ENCODE measurements around the gene PNKP. TPM values are rescaled to one million over a fixed set of nuclear protein-coding genes. Genes with fewer than 3 reads are reported as not detected.

PNKP gene
- total RNA-seq, 1 donor from 2014 or later: 69.3 TPM

- no peak for TF ChIP-seq CTCF (IDR thresholded peaks at IDR 0.05; ENCODE audit: insufficient read depth, low read length, poor library complexity, severe bottlenecking)
- peaks cover 9% of the 10 kb centered on the region for H3K36me3 ChIP-seq (ENCODE audit: control insufficient read depth, insufficient read depth, low read length)
- no peak overlapping the region for H3K4me3 ChIP-seq (ENCODE audit: low read depth, low read length)
- DNase-seq (ENCODE audit: low read depth): no peak
- no peaks in the 10 kb centered on the region for H3K27me3 ChIP-seq (ENCODE audit: control insufficient read depth, insufficient read depth, low read length)
These were observed 15.3 kb upstream of the PNKP start for GRCh38 chr19:49882643-49883042.

- no peak for DNase-seq (ENCODE audit: low read depth)
- peaks cover 9% of the 10 kb centered on the region for H3K36me3 ChIP-seq (ENCODE audit: control insufficient read depth, insufficient read depth, low read length)
- TF ChIP-seq CTCF (IDR thresholded peaks at IDR 0.05; ENCODE audit: insufficient read depth, low read length, poor library complexity, severe bottlenecking): no peak
- no peak overlapping the region for H3K4me3 ChIP-seq (ENCODE audit: low read depth, low read length)
- no peaks in the 10 kb centered on the region for H3K27me3 ChIP-seq (ENCODE audit: control insufficient read depth, insufficient read depth, low read length)
These were observed 14.5 kb upstream of the PNKP start for GRCh38 chr19:49881672-49882394.

- H3K27me3 ChIP-seq (ENCODE audit: control insufficient read depth, insufficient read depth, low read length): no peaks in the 10 kb centered on the region
- H3K4me3 ChIP-seq (ENCODE audit: low read depth, low read length): no peak overlapping the region
- H3K36me3 ChIP-seq (ENCODE audit: control insufficient read depth, insufficient read depth, low read length): peaks cover 9% of the 10 kb centered on the region
- no peak for TF ChIP-seq CTCF (IDR thresholded peaks at IDR 0.05; ENCODE audit: insufficient read depth, low read length, poor library complexity, severe bottlenecking)
- DNase-seq (ENCODE audit: low read depth): no peak
These were observed 13.8 kb upstream of the PNKP start for GRCh38 chr19:49881186-49881585.

- H3K27me3 ChIP-seq (ENCODE audit: control insufficient read depth, insufficient read depth, low read length): no peaks in the 10 kb centered on the region
- H3K4me3 ChIP-seq (ENCODE audit: low read depth, low read length): no peak overlapping the region
- TF ChIP-seq CTCF (IDR thresholded peaks at IDR 0.05; ENCODE audit: insufficient read depth, low read length, poor library complexity, severe bottlenecking): no peak
- no peak for DNase-seq (ENCODE audit: low read depth)
- H3K36me3 ChIP-seq (ENCODE audit: control insufficient read depth, insufficient read depth, low read length): peaks cover 9% of the 10 kb centered on the region
These were observed 12.9 kb upstream of the PNKP start for GRCh38 chr19:49880162-49880869.

GRCh38 chr19:49879243-49879963, 12.0 kb upstream of the PNKP start:
- H3K36me3 ChIP-seq (ENCODE audit: control insufficient read depth, insufficient read depth, low read length): peaks cover 9% of the 10 kb centered on the region
- no peak overlapping the region for H3K4me3 ChIP-seq (ENCODE audit: low read depth, low read length)

More at GRCh38 chr19:49879243-49879963, 12.0 kb upstream of the PNKP start:
- no peak for TF ChIP-seq CTCF (IDR thresholded peaks at IDR 0.05; ENCODE audit: insufficient read depth, low read length, poor library complexity, severe bottlenecking)
- no peaks in the 10 kb centered on the region for H3K27me3 ChIP-seq (ENCODE audit: control insufficient read depth, insufficient read depth, low read length)
- no peak for DNase-seq (ENCODE audit: low read depth)
